Measurements from ENCODE around the gene MTX3. TPM values are rescaled to one million over a fixed set of nuclear protein-coding genes. Genes with fewer than 3 reads are reported as not detected.

The MTX3 gene
- total RNA-seq, 1 donor from 2014 or later = 22.1 TPM

DNA sequence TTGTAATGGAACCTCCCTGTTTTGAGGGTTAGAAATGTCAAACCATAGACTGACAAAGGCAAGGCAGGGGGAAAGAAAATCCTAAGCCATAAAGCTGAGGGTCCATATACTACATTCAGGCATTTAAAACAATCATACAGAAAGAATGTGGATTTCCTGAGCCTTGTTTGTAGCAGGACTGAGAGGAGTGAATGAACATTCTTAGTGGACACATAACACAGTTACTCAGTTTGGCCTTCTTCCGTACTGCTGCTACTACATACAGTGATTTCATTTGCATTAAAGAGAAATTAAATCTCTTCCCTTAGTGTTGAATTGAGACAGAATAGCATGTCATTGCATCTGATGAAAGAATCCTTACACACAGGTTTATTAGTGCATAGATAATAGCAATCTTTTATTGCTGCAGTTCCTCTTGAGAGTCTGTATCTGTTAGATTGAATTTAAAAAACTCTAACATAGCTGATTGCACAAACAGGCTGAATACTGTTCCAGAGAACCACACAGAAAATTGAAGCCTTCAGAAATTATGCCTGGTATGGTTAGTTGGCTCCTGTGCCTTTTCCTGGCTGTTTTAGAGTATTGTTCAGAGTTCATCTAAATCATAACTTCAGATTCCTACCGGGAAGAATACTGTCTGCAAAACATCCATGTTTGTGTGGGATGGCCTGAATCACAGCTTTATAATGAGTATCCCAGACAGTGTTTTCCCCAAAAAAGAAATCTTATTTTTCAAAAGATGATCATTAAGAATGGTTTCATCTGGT lies 2.0 kb upstream of the MTX3 start:
- no peaks in the 10 kb centered on the region for H3K36me3 ChIP-seq (ENCODE audit: control insufficient read depth, insufficient read depth, low read length)
- DNase-seq (ENCODE audit: low read depth) = no peak
- FAIRE-seq = no peak
- TF ChIP-seq, protein P1, sequence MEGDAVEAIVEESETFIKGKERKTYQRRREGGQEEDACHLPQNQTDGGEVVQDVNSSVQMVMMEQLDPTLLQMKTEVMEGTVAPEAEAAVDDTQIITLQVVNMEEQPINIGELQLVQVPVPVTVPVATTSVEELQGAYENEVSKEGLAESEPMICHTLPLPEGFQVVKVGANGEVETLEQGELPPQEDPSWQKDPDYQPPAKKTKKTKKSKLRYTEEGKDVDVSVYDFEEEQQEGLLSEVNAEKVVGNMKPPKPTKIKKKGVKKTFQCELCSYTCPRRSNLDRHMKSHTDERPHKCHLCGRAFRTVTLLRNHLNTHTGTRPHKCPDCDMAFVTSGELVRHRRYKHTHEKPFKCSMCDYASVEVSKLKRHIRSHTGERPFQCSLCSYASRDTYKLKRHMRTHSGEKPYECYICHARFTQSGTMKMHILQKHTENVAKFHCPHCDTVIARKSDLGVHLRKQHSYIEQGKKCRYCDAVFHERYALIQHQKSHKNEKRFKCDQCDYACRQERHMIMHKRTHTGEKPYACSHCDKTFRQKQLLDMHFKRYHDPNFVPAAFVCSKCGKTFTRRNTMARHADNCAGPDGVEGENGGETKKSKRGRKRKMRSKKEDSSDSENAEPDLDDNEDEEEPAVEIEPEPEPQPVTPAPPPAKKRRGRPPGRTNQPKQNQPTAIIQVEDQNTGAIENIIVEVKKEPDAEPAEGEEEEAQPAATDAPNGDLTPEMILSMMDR (IDR thresholded peaks at IDR 0.05; ENCODE audit: insufficient read depth, low read length, severe bottlenecking) = no peak
- H3K27me3 ChIP-seq (ENCODE audit: control insufficient read depth, insufficient read depth, low read length) = no peaks in the 10 kb centered on the region
- no peak overlapping the region for H3K4me3 ChIP-seq (ENCODE audit: low read depth, low read length)

DNA sequence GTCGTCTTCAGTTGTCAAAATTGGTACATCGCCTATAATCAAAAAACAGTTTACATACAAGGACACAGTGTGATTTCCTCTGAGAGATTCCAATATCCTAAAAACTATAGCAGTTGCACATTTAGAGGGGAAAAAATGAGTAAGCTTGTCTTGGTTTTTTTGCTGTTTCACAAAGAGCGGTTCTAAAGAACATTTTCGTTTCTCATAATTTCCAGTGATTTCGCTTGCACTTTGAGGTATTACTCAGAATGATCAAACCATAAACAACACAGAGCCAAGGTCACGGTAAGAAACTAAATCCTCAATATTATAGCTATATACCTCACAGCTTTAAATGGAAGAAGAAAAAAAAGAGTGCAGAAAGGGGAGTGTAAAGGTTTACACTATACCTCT lies 861 bp downstream of the MTX3 start:
- Histone ChIP-seq H3K4me3 (ENCODE audit: low read depth, low read length) (peak overlapping the region; percentile 88), H3K27me3 (ENCODE audit: control insufficient read depth, insufficient read depth, low read length) (no peaks in the 10 kb centered on the region), H3K36me3 (ENCODE audit: control insufficient read depth, insufficient read depth, low read length) (no peaks in the 10 kb centered on the region)
- no peak for FAIRE-seq
- DNase-seq (ENCODE audit: low read depth) = no peak
- TF ChIP-seq, protein P1 (IDR thresholded peaks at IDR 0.05; ENCODE audit: insufficient read depth, low read length, severe bottlenecking) = no peak

DNA sequence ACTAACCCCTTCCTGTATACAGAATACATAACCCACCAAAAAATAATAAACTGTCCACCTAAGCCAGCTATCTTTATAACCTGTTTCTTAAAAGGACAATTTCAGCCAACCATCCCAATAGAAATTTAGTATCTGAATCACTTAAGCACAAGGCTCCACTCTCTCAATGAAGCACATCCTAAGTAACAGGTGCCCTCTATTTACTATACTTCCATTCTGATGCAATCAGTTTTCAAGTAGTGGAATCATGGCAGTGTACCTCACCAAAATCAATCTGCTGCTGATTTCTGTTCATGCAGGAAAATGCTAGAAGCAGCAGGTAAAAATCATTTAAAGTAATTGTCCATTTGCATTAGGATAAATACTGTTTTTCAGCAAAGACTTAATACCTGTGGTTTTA lies 4.8 kb downstream of the MTX3 start:
- no peak for FAIRE-seq
- TF ChIP-seq, protein P1 (IDR thresholded peaks at IDR 0.05; ENCODE audit: insufficient read depth, low read length, severe bottlenecking) = no peak
- H3K4me3 ChIP-seq (ENCODE audit: low read depth, low read length) = no peak overlapping the region
- peaks cover 2% of the 10 kb centered on the region for H3K36me3 ChIP-seq (ENCODE audit: control insufficient read depth, insufficient read depth, low read length)
- H3K27me3 ChIP-seq (ENCODE audit: control insufficient read depth, insufficient read depth, low read length) = no peaks in the 10 kb centered on the region
- DNase-seq (ENCODE audit: low read depth) = no peak

DNA sequence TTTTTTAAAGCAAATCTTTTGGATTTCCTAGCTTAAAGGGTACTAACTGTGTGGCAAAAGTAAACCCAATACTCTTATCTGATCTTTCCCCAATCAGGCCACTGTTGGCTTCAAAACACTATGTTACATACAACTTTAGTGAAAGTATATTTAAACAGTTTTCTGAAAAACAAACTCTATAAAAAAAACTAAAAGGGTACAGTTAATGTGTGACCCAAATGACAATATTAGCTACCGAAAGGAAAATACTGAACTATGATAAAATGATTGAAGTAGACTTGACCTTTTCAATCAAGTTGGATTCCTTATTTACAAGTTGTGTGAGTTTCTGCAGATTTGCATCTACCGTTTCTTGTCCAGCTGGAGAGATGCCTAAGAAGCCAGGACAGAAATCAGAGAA lies 5.8 kb downstream of the MTX3 start:
- DNase-seq (ENCODE audit: low read depth) (no peak), FAIRE-seq (no peak)
- Histone ChIP-seq H3K27me3 (ENCODE audit: control insufficient read depth, insufficient read depth, low read length) (no peaks in the 10 kb centered on the region), H3K4me3 (ENCODE audit: low read depth, low read length) (no peak overlapping the region), H3K36me3 (ENCODE audit: control insufficient read depth, insufficient read depth, low read length) (peaks cover 2% of the 10 kb centered on the region)
- TF ChIP-seq, protein P1 (IDR thresholded peaks at IDR 0.05; ENCODE audit: insufficient read depth, low read length, severe bottlenecking) = no peak

DNA sequence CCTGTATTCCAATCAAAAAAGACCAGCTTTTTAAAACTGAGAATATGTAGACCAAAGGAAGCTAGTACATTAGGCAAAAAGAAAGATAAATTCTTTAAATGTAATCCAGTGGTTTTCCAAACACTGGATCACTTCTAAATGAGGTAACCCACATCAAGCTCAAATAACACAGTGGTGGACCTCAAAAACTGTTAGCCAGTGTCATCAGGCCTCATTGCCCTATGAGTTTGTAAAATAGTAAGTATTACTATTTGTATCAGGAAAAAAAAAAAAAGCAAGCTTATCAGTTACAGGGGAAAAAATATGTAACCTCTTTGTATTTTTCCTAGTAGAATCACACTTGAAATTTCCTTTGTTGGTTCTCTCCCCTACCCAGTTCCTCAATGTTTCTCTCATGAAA lies 6.7 kb downstream of the MTX3 start:
- Histone ChIP-seq H3K36me3 (ENCODE audit: control insufficient read depth, insufficient read depth, low read length) (peaks cover 2% of the 10 kb centered on the region), H3K4me3 (ENCODE audit: low read depth, low read length) (no peak overlapping the region), H3K27me3 (ENCODE audit: control insufficient read depth, insufficient read depth, low read length) (no peaks in the 10 kb centered on the region)
- FAIRE-seq = no peak
- DNase-seq (ENCODE audit: low read depth) = no peak
- TF ChIP-seq, protein P1 (IDR thresholded peaks at IDR 0.05; ENCODE audit: insufficient read depth, low read length, severe bottlenecking) = no peak

DNA sequence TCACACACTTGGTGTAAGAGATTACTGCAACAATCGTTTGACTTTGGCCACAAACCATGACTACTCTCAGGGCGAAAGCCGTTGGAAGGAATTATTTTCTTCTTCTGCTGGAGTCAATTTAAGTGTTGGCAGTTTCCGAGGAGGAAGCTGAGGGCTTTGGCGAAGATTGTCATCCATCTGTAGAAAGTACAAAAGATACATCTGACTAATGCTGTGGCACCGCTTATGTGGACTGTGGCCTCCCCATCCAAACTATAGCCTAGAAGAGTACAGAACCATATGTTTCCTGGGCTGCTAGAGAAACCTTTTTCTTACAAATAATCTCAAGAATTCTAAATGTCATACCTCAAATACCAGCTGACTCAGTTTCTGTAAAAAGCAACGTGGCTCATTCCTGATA lies 7.4 kb downstream of the MTX3 start:
- TF ChIP-seq, protein P1 (IDR thresholded peaks at IDR 0.05; ENCODE audit: insufficient read depth, low read length, severe bottlenecking) = no peak

More for the DNA sequence above, 7.4 kb downstream of the MTX3 start:
- no peak overlapping the region for H3K4me3 ChIP-seq (ENCODE audit: low read depth, low read length)
- H3K36me3 ChIP-seq (ENCODE audit: control insufficient read depth, insufficient read depth, low read length) = peaks cover 2% of the 10 kb centered on the region
- DNase-seq (ENCODE audit: low read depth) = no peak
- no peak for FAIRE-seq
- H3K27me3 ChIP-seq (ENCODE audit: control insufficient read depth, insufficient read depth, low read length) = no peaks in the 10 kb centered on the region

Measured in bronchial epithelial cell (primary cell).